Stimulated activated CD4-positive, alpha-beta T cell treated with anti-CD3 and anti-CD28 coated beads, Interleukin-2, amount 100 ng/mL, for 24 hours (primary cell): ENCODE measurements around the gene COX7A2.
A peak's percentile ranks its signal among the peaks of the same experiment; 100 is the strongest.

Experiments used
- DNase-seq, 2 donors: peaks; one replicate each; pipeline ENCODE4 v3.0.0-alpha.2; 2020

COX7A2 gene

GRCh38 chr6:75243333-75244062 lies at the start of gene COX7A2:
Gene COX7A2 (minus strand): TSS chr6:75243801. CDS start chr6:75243734, 67 bp downstream.
- peak; percentile 84 to 87 for DNase-seq

GRCh38 chr6:75292555-75292954 lies 49.0 kb upstream of the COX7A2 start:
- DNase-seq = no peak

- no peak for DNase-seq
Observed at GRCh38 chr6:75291744-75292143, 48.1 kb upstream of the COX7A2 start.

- no peak for DNase-seq
Observed at GRCh38 chr6:75291331-75291730, 47.7 kb upstream of the COX7A2 start.

- DNase-seq = no peak
Observed at GRCh38 chr6:75290136-75290945, 46.7 kb upstream of the COX7A2 start.

- DNase-seq = no peak
Observed at GRCh38 chr6:75288023-75288422, 44.4 kb upstream of the COX7A2 start.

GRCh38 chr6:75287424-75287823 lies 43.8 kb upstream of the COX7A2 start:
- no peak for DNase-seq

GRCh38 chr6:75286955-75287354 lies 43.4 kb upstream of the COX7A2 start:
- no peak for DNase-seq

GRCh38 chr6:75285283-75285639 lies 41.7 kb upstream of the COX7A2 start:
- DNase-seq = no peak

- DNase-seq = peak; percentile 95 to 96
Observed at GRCh38 chr6:75284632-75285282, 41.2 kb upstream of the COX7A2 start, which contains the start of gene TMEM30A. Gene TMEM30A (minus strand): TSS chr6:75284792. CDS start chr6:75284638, 154 bp downstream.

GRCh38 chr6:75283907-75284631 lies 40.5 kb upstream of the COX7A2 start:
- DNase-seq = peak; percentile 7 to 24

GRCh38 chr6:75282706-75283105 lies 39.1 kb upstream of the COX7A2 start:
- no peak for DNase-seq

GRCh38 chr6:75281653-75282052 lies 38.1 kb upstream of the COX7A2 start:
- no peak for DNase-seq

- DNase-seq = no peak
Observed at GRCh38 chr6:75280131-75280855, 36.7 kb upstream of the COX7A2 start.

- no peak for DNase-seq
Observed at GRCh38 chr6:75279418-75279817, 35.8 kb upstream of the COX7A2 start.

- no peak for DNase-seq
Observed at GRCh38 chr6:75278474-75279077, 35.0 kb upstream of the COX7A2 start.

- no peak for DNase-seq
Observed at GRCh38 chr6:75275067-75275466, 31.5 kb upstream of the COX7A2 start.

GRCh38 chr6:75273009-75273408 lies 29.4 kb upstream of the COX7A2 start:
- no peak for DNase-seq

- DNase-seq = no peak
Observed at GRCh38 chr6:75272145-75272840, 28.7 kb upstream of the COX7A2 start.

- no peak for DNase-seq
Observed at GRCh38 chr6:75268988-75269354, 25.4 kb upstream of the COX7A2 start.
